Thyroid gland (tissue), 4 donors: ENCODE measurements around the gene PLSCR1.

Experiments
- POLR2A ChIP-seq, 2 donors: fragments of 450-650 bp; IDR thresholded peaks; one replicate each; pipeline ENCODE4 v1.6.1; 2017; ENCODE audit warnings: antibody characterized with exemption in 2 of 2, mild to moderate bottlenecking in 2 of 2, moderate library complexity in 1 of 2
- TF ChIP-seq, protein P1 (sequence below), 6 experiments: fragments of 200-600 bp in 3 of 6; fragments of 450-650 bp in 3 of 6; sonication (generic) in 3 of 6; IDR thresholded peaks; one replicate each; pipeline ENCODE4 v1.5.1; 2016 to 2019; ENCODE audit warnings: antibody characterized with exemption in 6 of 6, mild to moderate bottlenecking in 2 of 6, inconsistent platforms in 1 of 6, moderate library complexity in 1 of 6

DNA sequence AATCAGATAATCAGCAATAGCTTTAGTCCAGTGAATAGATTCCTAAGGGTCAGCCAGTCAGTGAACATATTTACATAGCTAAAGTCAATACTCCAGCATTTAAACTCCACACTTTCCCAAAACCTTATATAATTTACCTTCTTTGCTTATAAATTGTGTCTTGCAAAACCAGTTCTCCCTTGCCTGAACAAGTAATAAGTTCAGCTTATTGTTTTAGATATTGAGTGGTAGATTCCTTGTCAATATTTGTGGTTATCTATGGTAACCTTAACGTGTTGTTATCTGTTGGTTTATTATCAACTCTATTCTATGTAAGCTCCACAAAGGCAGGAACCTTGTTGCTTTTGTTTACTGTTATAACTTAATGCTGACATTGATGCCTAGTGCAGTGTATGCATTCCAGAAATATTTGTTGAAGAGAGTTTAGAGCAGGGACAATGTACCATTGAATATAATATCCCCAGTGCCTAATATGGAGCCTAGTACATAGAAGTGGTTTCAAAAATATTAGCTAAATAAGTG is 36.7 kb upstream of the PLSCR1 start:
- TF ChIP-seq, protein P1, sequence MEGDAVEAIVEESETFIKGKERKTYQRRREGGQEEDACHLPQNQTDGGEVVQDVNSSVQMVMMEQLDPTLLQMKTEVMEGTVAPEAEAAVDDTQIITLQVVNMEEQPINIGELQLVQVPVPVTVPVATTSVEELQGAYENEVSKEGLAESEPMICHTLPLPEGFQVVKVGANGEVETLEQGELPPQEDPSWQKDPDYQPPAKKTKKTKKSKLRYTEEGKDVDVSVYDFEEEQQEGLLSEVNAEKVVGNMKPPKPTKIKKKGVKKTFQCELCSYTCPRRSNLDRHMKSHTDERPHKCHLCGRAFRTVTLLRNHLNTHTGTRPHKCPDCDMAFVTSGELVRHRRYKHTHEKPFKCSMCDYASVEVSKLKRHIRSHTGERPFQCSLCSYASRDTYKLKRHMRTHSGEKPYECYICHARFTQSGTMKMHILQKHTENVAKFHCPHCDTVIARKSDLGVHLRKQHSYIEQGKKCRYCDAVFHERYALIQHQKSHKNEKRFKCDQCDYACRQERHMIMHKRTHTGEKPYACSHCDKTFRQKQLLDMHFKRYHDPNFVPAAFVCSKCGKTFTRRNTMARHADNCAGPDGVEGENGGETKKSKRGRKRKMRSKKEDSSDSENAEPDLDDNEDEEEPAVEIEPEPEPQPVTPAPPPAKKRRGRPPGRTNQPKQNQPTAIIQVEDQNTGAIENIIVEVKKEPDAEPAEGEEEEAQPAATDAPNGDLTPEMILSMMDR (IDR thresholded peaks at IDR 0.05) = no peak
- TF ChIP-seq POLR2A (IDR thresholded peaks at IDR 0.05) = no peak
